ENCODE measurements around the gene EML3.

DNA sequence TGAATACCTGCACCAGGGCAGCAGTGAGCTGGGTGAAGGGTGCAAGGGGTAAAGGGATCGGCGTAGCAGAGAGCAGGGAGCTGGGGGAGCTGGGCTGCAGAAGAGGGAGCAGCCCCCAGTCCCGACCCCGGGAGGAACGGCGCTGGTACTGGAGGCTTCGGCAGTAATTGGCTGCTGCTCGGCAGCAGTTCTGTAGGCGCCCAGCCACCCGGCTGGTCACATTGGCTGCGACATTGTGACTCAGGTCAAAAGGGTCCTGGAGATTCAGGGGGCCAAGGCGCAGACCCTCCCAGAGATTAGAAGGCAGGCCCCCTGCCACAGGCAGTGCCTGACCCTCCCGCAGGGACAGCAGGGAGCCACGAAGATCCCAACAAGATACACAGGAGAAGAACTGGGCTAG, 36.7 kb downstream of the EML3 start:
- TF ChIP-seq, protein P1, sequence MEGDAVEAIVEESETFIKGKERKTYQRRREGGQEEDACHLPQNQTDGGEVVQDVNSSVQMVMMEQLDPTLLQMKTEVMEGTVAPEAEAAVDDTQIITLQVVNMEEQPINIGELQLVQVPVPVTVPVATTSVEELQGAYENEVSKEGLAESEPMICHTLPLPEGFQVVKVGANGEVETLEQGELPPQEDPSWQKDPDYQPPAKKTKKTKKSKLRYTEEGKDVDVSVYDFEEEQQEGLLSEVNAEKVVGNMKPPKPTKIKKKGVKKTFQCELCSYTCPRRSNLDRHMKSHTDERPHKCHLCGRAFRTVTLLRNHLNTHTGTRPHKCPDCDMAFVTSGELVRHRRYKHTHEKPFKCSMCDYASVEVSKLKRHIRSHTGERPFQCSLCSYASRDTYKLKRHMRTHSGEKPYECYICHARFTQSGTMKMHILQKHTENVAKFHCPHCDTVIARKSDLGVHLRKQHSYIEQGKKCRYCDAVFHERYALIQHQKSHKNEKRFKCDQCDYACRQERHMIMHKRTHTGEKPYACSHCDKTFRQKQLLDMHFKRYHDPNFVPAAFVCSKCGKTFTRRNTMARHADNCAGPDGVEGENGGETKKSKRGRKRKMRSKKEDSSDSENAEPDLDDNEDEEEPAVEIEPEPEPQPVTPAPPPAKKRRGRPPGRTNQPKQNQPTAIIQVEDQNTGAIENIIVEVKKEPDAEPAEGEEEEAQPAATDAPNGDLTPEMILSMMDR (IDR thresholded peaks at IDR 0.05) = no peak
- TF ChIP-seq EZH2 (IDR thresholded peaks at IDR 0.05) = no peak
